Measurements from ENCODE around the gene LEFTY1. TPM values are rescaled to one million over a fixed set of nuclear protein-coding genes. Genes with fewer than 3 reads are reported as not detected.
"Not testable (repeated sequence)": the region's sequence is repeated elsewhere in the genome, so short reads cannot be mapped to it uniquely, and the experiment has no call there.

Gene LEFTY1
- total RNA-seq, 2 experiments from 2014 or later = 0.09 to 1.0 TPM

DNA sequence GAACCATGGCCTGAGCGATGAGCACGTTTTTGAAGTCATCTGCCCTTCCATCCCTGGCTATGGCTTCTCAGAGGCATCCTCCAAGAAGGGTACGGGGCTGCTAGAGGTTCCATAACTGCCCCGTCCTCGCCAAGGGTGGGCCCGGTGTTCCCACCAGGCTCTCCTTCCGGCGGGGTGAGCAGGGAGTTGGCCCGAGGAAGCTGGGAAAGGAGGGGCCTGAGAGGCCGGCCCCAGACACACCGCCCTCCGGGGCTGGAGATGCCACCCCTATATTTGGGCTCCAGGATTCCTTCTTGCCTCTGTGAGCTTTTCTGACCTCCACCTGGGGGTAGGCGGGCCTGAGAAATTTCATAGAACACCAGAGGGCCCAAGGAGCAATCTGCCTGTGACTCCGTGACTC lies 50.2 kb downstream of the LEFTY1 start:
- DNase-seq (ENCODE audit: low spot score) = no peak
- no peak overlapping the region for H3K4me3 ChIP-seq (ENCODE audit: low read depth, low read length, poor library complexity, severe bottlenecking)
- no TSS peak for BruUV-seq (replicated peaks)
- H3K4me1 ChIP-seq (ENCODE audit: insufficient read depth, low read length, poor library complexity, severe bottlenecking) = no peaks in the 10 kb centered on the region
- intact Hi-C loops (cut with micrococcal nuclease; ENCODE audit: unreplicated experiment) = no loop called here
- H3K9me3 ChIP-seq (ENCODE audit: low read length) = no peaks in the 10 kb centered on the region
- no peaks in the 10 kb centered on the region for H4K20me1 ChIP-seq (ENCODE audit: insufficient read depth, low read length)
- no peaks in the 10 kb centered on the region for H3K36me3 ChIP-seq (ENCODE audit: insufficient read depth, low read length)
- TF ChIP-seq, protein P1, sequence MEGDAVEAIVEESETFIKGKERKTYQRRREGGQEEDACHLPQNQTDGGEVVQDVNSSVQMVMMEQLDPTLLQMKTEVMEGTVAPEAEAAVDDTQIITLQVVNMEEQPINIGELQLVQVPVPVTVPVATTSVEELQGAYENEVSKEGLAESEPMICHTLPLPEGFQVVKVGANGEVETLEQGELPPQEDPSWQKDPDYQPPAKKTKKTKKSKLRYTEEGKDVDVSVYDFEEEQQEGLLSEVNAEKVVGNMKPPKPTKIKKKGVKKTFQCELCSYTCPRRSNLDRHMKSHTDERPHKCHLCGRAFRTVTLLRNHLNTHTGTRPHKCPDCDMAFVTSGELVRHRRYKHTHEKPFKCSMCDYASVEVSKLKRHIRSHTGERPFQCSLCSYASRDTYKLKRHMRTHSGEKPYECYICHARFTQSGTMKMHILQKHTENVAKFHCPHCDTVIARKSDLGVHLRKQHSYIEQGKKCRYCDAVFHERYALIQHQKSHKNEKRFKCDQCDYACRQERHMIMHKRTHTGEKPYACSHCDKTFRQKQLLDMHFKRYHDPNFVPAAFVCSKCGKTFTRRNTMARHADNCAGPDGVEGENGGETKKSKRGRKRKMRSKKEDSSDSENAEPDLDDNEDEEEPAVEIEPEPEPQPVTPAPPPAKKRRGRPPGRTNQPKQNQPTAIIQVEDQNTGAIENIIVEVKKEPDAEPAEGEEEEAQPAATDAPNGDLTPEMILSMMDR (conservative IDR thresholded peaks at IDR 0.05; ENCODE audit: low read length) = no peak
- H3K9me2 ChIP-seq (ENCODE audit: insufficient read depth, low read length) = no peaks in the 10 kb centered on the region
- H3K4me2 ChIP-seq (ENCODE audit: low read length) = no peak overlapping the region
- no peak overlapping the region for H3K27ac ChIP-seq (ENCODE audit: low read depth, low read length, poor library complexity, severe bottlenecking)
- no peaks in the 10 kb centered on the region for H3K79me2 ChIP-seq (ENCODE audit: insufficient read depth, low read depth, low read length)
- no peak overlapping the region for H2AFZ ChIP-seq (ENCODE audit: low read length)
- CTCF ChIA-PET (ENCODE audit: unreplicated experiment) = no interaction called here
- POLR2A ChIA-PET = no interaction called here

DNA sequence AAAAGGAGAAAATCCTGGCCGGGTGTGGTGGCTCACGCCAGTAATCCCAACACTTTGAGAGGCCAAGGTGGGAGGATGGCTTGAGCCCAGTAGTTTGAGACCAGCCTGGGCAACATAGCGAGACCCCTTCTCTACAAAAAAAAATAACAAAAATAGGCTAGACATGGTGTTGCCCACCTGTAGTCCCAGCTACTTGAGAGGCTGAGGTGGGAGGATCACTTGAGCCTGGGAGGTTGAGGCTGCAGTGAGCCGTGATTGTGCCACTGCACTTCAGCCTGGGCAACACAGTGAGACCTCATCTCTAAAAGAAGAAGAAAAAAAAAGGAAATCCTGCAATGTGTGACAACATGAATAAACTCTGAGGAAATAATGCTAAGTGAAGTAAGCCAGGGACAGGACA lies 52.6 kb downstream of the LEFTY1 start:
- H3K9me2 ChIP-seq (ENCODE audit: insufficient read depth, low read length); H3K27ac ChIP-seq (ENCODE audit: low read depth, low read length, poor library complexity, severe bottlenecking); H3K79me2 ChIP-seq (ENCODE audit: insufficient read depth, low read depth, low read length); CTCF ChIA-PET (ENCODE audit: unreplicated experiment); POLR2A ChIA-PET; DNase-seq (ENCODE audit: low spot score); H3K4me1 ChIP-seq (ENCODE audit: insufficient read depth, low read length, poor library complexity, severe bottlenecking); H3K36me3 ChIP-seq (ENCODE audit: insufficient read depth, low read length); H3K4me2 ChIP-seq (ENCODE audit: low read length); BruUV-seq (replicated peaks); intact Hi-C loops (cut with micrococcal nuclease; ENCODE audit: unreplicated experiment); H3K9me3 ChIP-seq (ENCODE audit: low read length); H2AFZ ChIP-seq (ENCODE audit: low read length); H3K4me3 ChIP-seq (ENCODE audit: low read depth, low read length, poor library complexity, severe bottlenecking); H4K20me1 ChIP-seq (ENCODE audit: insufficient read depth, low read length): not testable (repeated sequence)

Small RNA genes within 50 kb of the gene (microRNA-seq; reads per million reads assigned to microRNA genes)
- 5.3 reads per million for gene MIR6741 (ENCODE audit: borderline replicate concordance)

Small RNA genes within 50 kb of the gene (small RNA-seq; reads per million reads assigned to genes)
- gene AL117348.1 = not detected

Other genes with a start within 250 kb of the LEFTY1 start
- 4.6 and 10.8 TPM in 2 replicates for gene ENAH, start 236.0 kb downstream of the LEFTY1 start, total RNA-seq (2014; rRNA removed; shearing (Covaris generic))
- 17.6 and 18.1 TPM in 2 replicates for gene ENAH, start 236.0 kb downstream of the LEFTY1 start, total RNA-seq (2022)
- gene SRP9, start 111.3 kb downstream of the LEFTY1 start, total RNA-seq (2014; rRNA removed; shearing (Covaris generic)) = 182 and 221 TPM in 2 replicates
- 302 and 306 TPM in 2 replicates for gene SRP9, start 111.3 kb downstream of the LEFTY1 start, total RNA-seq (2022)
- gene EPHX1, start 79.0 kb downstream of the LEFTY1 start, total RNA-seq (2014; rRNA removed; shearing (Covaris generic)) = 0.41 and 0.44 TPM in 2 replicates
- gene EPHX1, start 79.0 kb downstream of the LEFTY1 start, total RNA-seq (2022) = 0.89 and 1.3 TPM in 2 replicates
- 20.9 and 21.0 TPM in 2 replicates for gene TMEM63A, start 6.8 kb downstream of the LEFTY1 start, total RNA-seq (2014; rRNA removed; shearing (Covaris generic))
- 46.5 and 53.3 TPM in 2 replicates for gene TMEM63A, start 6.8 kb downstream of the LEFTY1 start, total RNA-seq (2022)
- gene PYCR2, start 35.1 kb upstream of the LEFTY1 start, total RNA-seq (2014; rRNA removed; shearing (Covaris generic)) = 120 and 136 TPM in 2 replicates
- gene PYCR2, start 35.1 kb upstream of the LEFTY1 start, total RNA-seq (2022) = 153 and 181 TPM in 2 replicates
- gene LEFTY2, start 52.1 kb upstream of the LEFTY1 start, total RNA-seq (2014; rRNA removed; shearing (Covaris generic)) = 3.8 and 4.8 TPM in 2 replicates
- 4.3 and 7.3 TPM in 2 replicates for gene LEFTY2, start 52.1 kb upstream of the LEFTY1 start, total RNA-seq (2022)
- gene SDE2, start 110.2 kb upstream of the LEFTY1 start, total RNA-seq (2014; rRNA removed; shearing (Covaris generic)) = 18.2 and 22.0 TPM in 2 replicates
- 25.0 and 25.4 TPM in 2 replicates for gene SDE2, start 110.2 kb upstream of the LEFTY1 start, total RNA-seq (2022)
- 365 and 416 TPM in 2 replicates for gene H3-3A, start 173.6 kb upstream of the LEFTY1 start, total RNA-seq (2014; rRNA removed; shearing (Covaris generic))
- 661 and 742 TPM in 2 replicates for gene H3-3A, start 173.6 kb upstream of the LEFTY1 start, total RNA-seq (2022)

Data from OCI-LY7 (cell line).